GM12878 (cell line): ENCODE results near the gene NNMT. TPM values are rescaled to one million over a fixed set of nuclear protein-coding genes. Genes with fewer than 3 reads are reported as not detected.

ENCODE experiments used
- ATAC-seq: fragments of 200-7000 bp; cut with Tn5 transposase; 3 replicates; pipeline ENCODE4 v1.9.1; 2020; ENCODE audit warnings: mild to moderate bottlenecking, moderate library complexity
- BruUV-seq: library from RNA; stranded (reverse); fragments of 400-500 nt; replicated peaks from 2 replicates; lab custom pipeline; 2021; lab: Mats Ljungman, UMichigan
- CTCF ChIA-PET: fragments of 300-600 bp; sonication (Branson Sonifier 250); formaldehyde crosslinking; extraction: SDS; loops from one replicate; lab custom pipeline; 2021; ENCODE audit warnings: inconsistent platforms; lab: Yijun Ruan, JAX
- POLR2A ChIA-PET: fragments of 350-600 bp; formaldehyde crosslinking; extraction: SDS; loops from one replicate; lab custom pipeline; 2021; ENCODE audit warnings: inconsistent platforms; lab: Charles Lee
- RAD21 ChIA-PET: fragments of 300-600 bp; sonication (Branson Sonifier 250); formaldehyde crosslinking; loops from one replicate; lab custom pipeline; 2023; ENCODE audit warnings: antibody characterized with exemption; ENCODE audit not compliant: unreplicated experiment; lab: Charles Lee
- SMC1A ChIA-PET: fragments of 300-600 bp; sonication (Branson Sonifier 250); formaldehyde crosslinking; loops from one replicate; lab custom pipeline; 2023; ENCODE audit not compliant: unreplicated experiment, uncharacterized antibody; lab: Charles Lee
- DNase-seq: peaks from one replicate; pipeline ENCODE4 v3.0.0-alpha.2; 2011; ENCODE audit warnings: low read depth, low spot score
- FAIRE-seq: peaks from 3 replicates; lab custom pipeline; 2011; peaks lifted over from hg19 to GRCh38; lab: Jason Lieb, UNC
- H2AFZ ChIP-seq: 2 replicates; pipeline ENCODE4 v1.6.0; 2011; ENCODE audit warnings: low read depth, low read length, control low read depth; ENCODE audit not compliant: control insufficient read depth
- H3K27ac ChIP-seq: 2 replicates; pipeline ENCODE4 v1.5.1; 2011; ENCODE audit warnings: control low read depth; ENCODE audit not compliant: control insufficient read depth, insufficient read depth
- H3K27me3 ChIP-seq, 2 experiments: replicated peaks in 1 of 2; 2 replicates each; pipeline versions ENCODE4 v1.6.0 to v1.6.1; 2011; ENCODE audit warnings: low read length in 1 of 2; ENCODE audit not compliant: control insufficient read depth in 2 of 2, insufficient read depth in 2 of 2
- H3K36me3 ChIP-seq, 2 experiments: 2 replicates each; pipeline ENCODE4 v1.5.1; 2011; ENCODE audit warnings: low read length in 1 of 2; ENCODE audit not compliant: control insufficient read depth in 2 of 2, insufficient read depth in 2 of 2
- H3K4me1 ChIP-seq: 2 replicates; pipeline ENCODE4 v1.6.1; 2011; ENCODE audit warnings: mild to moderate bottlenecking, low read length, moderate library complexity, mixed read lengths; ENCODE audit not compliant: control insufficient read depth, insufficient read depth
- H3K4me2 ChIP-seq: 2 replicates; pipeline ENCODE4 v1.6.0; 2011; ENCODE audit warnings: control low read depth; ENCODE audit not compliant: control insufficient read depth, insufficient read depth
- H3K4me3 ChIP-seq: fragments of 200-600 bp; sonication (generic); 2 replicates; pipeline ENCODE4 v1.5.1; 2016
- H3K79me2 ChIP-seq: 2 replicates; pipeline ENCODE4 v1.6.0; 2011; ENCODE audit warnings: low read length; ENCODE audit not compliant: control insufficient read depth, insufficient read depth
- H3K9ac ChIP-seq: 2 replicates; pipeline ENCODE4 v1.8.0; 2011; ENCODE audit warnings: low read length, control low read depth, mixed read lengths; ENCODE audit not compliant: control insufficient read depth, insufficient read depth
- H3K9me3 ChIP-seq: replicated peaks from 3 replicates; pipeline ENCODE4 v1.5.1; 2011; ENCODE audit warnings: mild to moderate bottlenecking, low read length; ENCODE audit not compliant: control insufficient read depth, insufficient read depth
- H4K20me1 ChIP-seq: 2 replicates; pipeline ENCODE4 v1.6.0; 2011; ENCODE audit not compliant: control insufficient read depth, insufficient read depth
- BHLHE40 ChIP-seq, 2 experiments: fragments of 450-650 bp in 1 of 2; IDR thresholded peaks; 2 replicates each; pipeline ENCODE4 v1.6.1; 2011 to 2017; ENCODE audit warnings: low read depth in 2 of 2, borderline replicate concordance in 1 of 2, improper control_type of control experiment in 1 of 2, low read length in 1 of 2, mild to moderate bottlenecking in 1 of 2
- KLF5 ChIP-seq: fragments of 450-650 bp; IDR thresholded peaks from 2 replicates; pipeline ENCODE4 v1.6.1; 2014; ENCODE audit warnings: mild to moderate bottlenecking; ENCODE audit not compliant: partially characterized antibody
- POLR2AphosphoS5 ChIP-seq: IDR thresholded peaks from 2 replicates; pipeline ENCODE4 v1.6.1; 2011; ENCODE audit warnings: mild to moderate bottlenecking, low read length, inconsistent platforms
- RAD51 ChIP-seq: fragments of 450-650 bp; IDR thresholded peaks from 2 replicates; pipeline ENCODE4 v1.6.1; 2016; ENCODE audit warnings: moderate library complexity, mild to moderate bottlenecking, inconsistent platforms
- RELA ChIP-seq: fragments of 450-650 bp; IDR thresholded peaks from 2 replicates; pipeline ENCODE4 v1.8.0; 2014; ENCODE audit warnings: borderline replicate concordance; ENCODE audit not compliant: partially characterized antibody
- SMC3 ChIP-seq: IDR thresholded peaks from 2 replicates; pipeline ENCODE4 v1.6.1; 2011; ENCODE audit warnings: low read length, improper control_type of control experiment, borderline replicate concordance
- SUPT20H ChIP-seq: IDR thresholded peaks from 2 replicates; pipeline ENCODE4 v1.6.1; 2011; ENCODE audit warnings: low read depth, mild to moderate bottlenecking, low read length, moderate library complexity, borderline replicate concordance; ENCODE audit not compliant: control insufficient read depth
- WGBS: methylation state at CpG from one replicate; pipeline ENCODE4 v1.1.6; 2016; ENCODE audit warnings: low lambda C conversion rate; ENCODE audit not compliant: insufficient replicate concordance, insufficient coverage; ENCODE audit errors: missing lambda C conversion rate; 5-methylcytosine and 5-hydroxymethylcytosine counted together
- in situ Hi-C: fragments of 300-500 bp; cut with MboI; formaldehyde crosslinking; loops from 9 replicates; pipeline ENCODE4 v1.14.3; 2018; ENCODE audit warnings: mixed read lengths
- intact Hi-C: fragments of 100-400 bp; cut with micrococcal nuclease; formaldehyde crosslinking; loops from one replicate; pipeline ENCODE4 v1.14.2; 2022; ENCODE audit not compliant: unreplicated experiment
- polyA plus RNA-seq, 11 experiments: library from polyadenylated mRNA; depleted of rRNA in 4 of 11; unstranded in 6 of 11; stranded (reverse) in 5 of 11; fragments of >200 nt; fragmentation: Nextera tagmentation in 4 of 11; fragmentation: Illumina TruSeq in 1 of 11; extraction: Ambion mirVana in 4 of 11; extraction: Trizol in 1 of 11; gene quantifications; 1 replicate in 1 of 11; 2 replicates in 10 of 11; pipeline versions ENCODE4 v1.2.1 to v1.2.3, GENCODE V29; 2011 to 2016; ENCODE audit warnings: inconsistent platforms in 2 of 11, missing spikeins in 2 of 11, low read depth in 1 of 11
- total RNA-seq, 4 experiments: library from RNA; depleted of rRNA in 3 of 4; stranded (reverse); fragments of >200 nt in 3 of 4; fragmentation: Illumina TruSeq in 1 of 4; extraction: Trizol in 1 of 4; gene quantifications; 2 replicates each; pipeline versions ENCODE4 v1.2.1 to v1.2.3, GENCODE V29; 2013 to 2021
- TF ChIP-seq, protein P1 (sequence below): IDR thresholded peaks from 2 replicates; pipeline ENCODE4 v1.6.1; 2011; ENCODE audit warnings: borderline replicate concordance, low read depth, mild to moderate bottlenecking, moderate library complexity, low read length; ENCODE audit not compliant: insufficient read depth, poor library complexity, severe bottlenecking

The NNMT gene
- total and polyA plus RNA-seq, 10 of the 15 experiments (the other 5 are each of a cell fraction or from before 2014, with no cell fraction given), result 0.46 TPM; not detected in 9

DNA sequence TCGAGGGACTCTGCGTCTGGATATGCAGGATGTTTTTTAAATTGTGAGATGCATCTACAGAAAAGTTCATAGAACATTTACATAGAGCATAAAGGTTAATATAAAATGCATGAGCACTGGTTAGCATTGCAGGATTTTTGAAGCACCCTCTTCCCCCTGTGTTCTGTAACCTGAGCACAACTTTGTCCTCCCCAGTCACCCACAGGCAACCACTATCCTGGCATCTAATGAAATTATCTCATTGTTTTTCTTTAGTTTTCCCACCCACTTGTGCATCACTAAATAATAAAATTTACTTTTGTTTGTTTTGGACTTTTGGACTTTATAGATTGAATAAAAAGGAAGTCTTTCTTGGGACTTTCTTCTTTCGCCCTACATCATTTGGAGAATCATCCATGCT, 10.0 kb upstream of the NNMT start (continued):
- TF ChIP-seq RELA, result no peak
- TF ChIP-seq RAD51, result no peak

DNA sequence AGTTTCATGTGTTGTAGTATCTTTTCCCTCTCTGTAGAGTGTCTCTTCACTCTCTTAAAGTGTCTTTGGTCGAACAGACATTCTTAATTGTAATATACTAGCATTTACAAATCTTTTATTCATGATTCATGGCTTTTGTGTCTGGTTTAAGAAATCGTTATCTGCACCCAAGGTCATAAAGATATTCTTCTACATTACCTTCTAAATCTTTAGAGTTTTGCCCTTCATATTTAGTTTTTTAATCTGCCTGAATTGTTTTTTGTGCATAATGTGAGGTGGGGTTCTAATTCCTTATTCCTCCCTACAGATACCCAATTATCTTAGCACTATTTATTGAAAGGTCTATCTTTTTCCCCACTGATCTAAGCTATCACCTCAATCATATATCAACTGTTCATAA, 9.0 kb upstream of the NNMT start:
- ChIA-PET RAD21 (no interaction called here), SMC1A (no interaction called here), CTCF (interaction anchor here (0.5 kb wide), 1 partner anchor 391 kb away, joined by 3 read pairs; no protein-coding TSS in a partner anchor), POLR2A (no interaction called here)
- DNase-seq (no peak), ATAC-seq (no peak), FAIRE-seq (no peak)
- no peak overlapping the region for H2AFZ ChIP-seq
- H3K79me2 ChIP-seq, result no peaks in the 10 kb centered on the region
- no peak overlapping the region for H3K9ac ChIP-seq
- H3K36me3 ChIP-seq, result no peaks in the 10 kb centered on the region
- H3K4me1 ChIP-seq, result no peaks in the 10 kb centered on the region
- no TSS peak for BruUV-seq
- WGBS, result 0% methylated on average over 2 of the region's 2 CpGs
- TF ChIP-seq POLR2AphosphoS5, result no peak
- H3K4me3 ChIP-seq, result no peak overlapping the region
- H3K27me3 ChIP-seq, result peaks cover 0 to 2% of the 10 kb centered on the region in 2 experiments; a peak in 2 of 4 replicates
- H3K9me3 ChIP-seq, result no peaks in the 10 kb centered on the region
- H4K20me1 ChIP-seq, result no peaks in the 10 kb centered on the region
- intact Hi-C loops (no loop called here), in situ Hi-C loops (no loop called here)
- no peak overlapping the region for H3K4me2 ChIP-seq
- H3K27ac ChIP-seq, result no peak overlapping the region

DNA sequence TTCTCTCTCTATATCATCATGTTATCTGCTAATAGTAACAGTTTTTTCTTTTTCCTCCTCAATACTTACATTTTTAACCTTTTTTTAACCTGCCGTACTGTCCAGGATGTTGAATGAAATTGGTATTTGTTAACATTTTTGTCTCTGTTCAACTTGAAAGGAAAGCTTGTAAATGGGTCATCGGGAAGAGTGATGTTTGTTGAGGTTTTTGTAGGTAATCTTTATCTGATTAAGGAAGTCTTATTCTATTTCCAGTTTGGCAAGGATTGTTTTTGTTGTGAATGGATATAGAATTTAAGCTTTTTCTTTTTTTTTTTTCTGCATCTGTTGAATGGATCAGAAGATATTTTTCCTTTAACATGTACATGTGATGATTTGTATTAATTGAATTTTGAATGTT, 8.1 kb upstream of the NNMT start:
- H3K79me2 ChIP-seq, result no peaks in the 10 kb centered on the region
- no peak overlapping the region for H3K9ac ChIP-seq
- no peak for DNase-seq
- FAIRE-seq, result no peak
- H3K4me3 ChIP-seq, result no peak overlapping the region
- BruUV-seq, result no TSS peak
- H3K4me2 ChIP-seq, result no peak overlapping the region
- ChIA-PET CTCF (interaction anchor here (1.6 kb wide), 1 partner anchor 9 kb away, joined by 4 read pairs; no protein-coding TSS in a partner anchor), RAD21 (no interaction called here), SMC1A (no interaction called here), POLR2A (no interaction called here)
- ATAC-seq, result no peak
- no peak overlapping the region for H3K27ac ChIP-seq
- no peak overlapping the region for H2AFZ ChIP-seq
- 19% methylated on average over 2 of the region's 2 CpGs for WGBS
- peaks cover 0 to 2% of the 10 kb centered on the region in 2 experiments; a peak in 2 of 4 replicates for H3K27me3 ChIP-seq
- H3K36me3 ChIP-seq, result no peaks in the 10 kb centered on the region
- no peaks in the 10 kb centered on the region for H3K4me1 ChIP-seq
- no peak for TF ChIP-seq SMC3
- TF ChIP-seq, protein P1, sequence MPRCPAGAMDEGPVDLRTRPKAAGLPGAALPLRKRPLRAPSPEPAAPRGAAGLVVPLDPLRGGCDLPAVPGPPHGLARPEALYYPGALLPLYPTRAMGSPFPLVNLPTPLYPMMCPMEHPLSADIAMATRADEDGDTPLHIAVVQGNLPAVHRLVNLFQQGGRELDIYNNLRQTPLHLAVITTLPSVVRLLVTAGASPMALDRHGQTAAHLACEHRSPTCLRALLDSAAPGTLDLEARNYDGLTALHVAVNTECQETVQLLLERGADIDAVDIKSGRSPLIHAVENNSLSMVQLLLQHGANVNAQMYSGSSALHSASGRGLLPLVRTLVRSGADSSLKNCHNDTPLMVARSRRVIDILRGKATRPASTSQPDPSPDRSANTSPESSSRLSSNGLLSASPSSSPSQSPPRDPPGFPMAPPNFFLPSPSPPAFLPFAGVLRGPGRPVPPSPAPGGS, result no peak
- no peak for TF ChIP-seq SUPT20H
- TF ChIP-seq KLF5, result no peak
- no peak for TF ChIP-seq BHLHE40 (IDR thresholded peaks at IDR 0.05; ENCODE audit: borderline replicate concordance in 1 of 2, low read depth in 2 of 2, low read length in 1 of 2)
- intact Hi-C loops (no loop called here), in situ Hi-C loops (no loop called here)
- no peaks in the 10 kb centered on the region for H4K20me1 ChIP-seq
- H3K9me3 ChIP-seq, result no peaks in the 10 kb centered on the region
